Measurements from ENCODE around the gene FALEC.
"Not testable (repeated sequence)": the region's sequence is repeated elsewhere in the genome, so short reads cannot be mapped to it uniquely, and the experiment has no call there.

FALEC gene

GRCh38 chr1:150574260-150575071 is 58.9 kb downstream of the FALEC start:
- peak; percentile 41 for DNase-seq (ENCODE audit: low read depth)

- peak; percentile 31 for DNase-seq (ENCODE audit: low read depth)
Measured at GRCh38 chr1:150575072-150575489, 59.5 kb downstream of the FALEC start.

- peak; percentile 48 for DNase-seq (ENCODE audit: low read depth)
Measured at GRCh38 chr1:150575518-150576366, 60.2 kb downstream of the FALEC start.

DNA sequence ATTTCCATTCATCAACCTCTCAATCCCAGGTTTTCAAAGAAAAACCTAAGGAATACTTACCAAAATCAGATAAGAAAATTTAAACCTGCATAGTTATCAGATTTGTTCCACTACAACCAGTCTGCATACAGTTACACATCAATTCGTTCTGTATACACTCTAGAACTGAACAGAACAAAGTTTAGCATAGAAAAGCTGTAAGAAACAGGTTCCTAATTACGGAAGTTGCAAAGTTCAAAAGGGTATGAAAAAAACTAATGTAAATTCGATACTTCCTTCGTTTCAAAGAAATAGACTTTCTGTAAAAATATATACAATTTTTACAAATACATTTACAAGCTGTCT is 60.8 kb downstream of the FALEC start:
- DNase-seq (ENCODE audit: low read depth), result no peak

DNA sequence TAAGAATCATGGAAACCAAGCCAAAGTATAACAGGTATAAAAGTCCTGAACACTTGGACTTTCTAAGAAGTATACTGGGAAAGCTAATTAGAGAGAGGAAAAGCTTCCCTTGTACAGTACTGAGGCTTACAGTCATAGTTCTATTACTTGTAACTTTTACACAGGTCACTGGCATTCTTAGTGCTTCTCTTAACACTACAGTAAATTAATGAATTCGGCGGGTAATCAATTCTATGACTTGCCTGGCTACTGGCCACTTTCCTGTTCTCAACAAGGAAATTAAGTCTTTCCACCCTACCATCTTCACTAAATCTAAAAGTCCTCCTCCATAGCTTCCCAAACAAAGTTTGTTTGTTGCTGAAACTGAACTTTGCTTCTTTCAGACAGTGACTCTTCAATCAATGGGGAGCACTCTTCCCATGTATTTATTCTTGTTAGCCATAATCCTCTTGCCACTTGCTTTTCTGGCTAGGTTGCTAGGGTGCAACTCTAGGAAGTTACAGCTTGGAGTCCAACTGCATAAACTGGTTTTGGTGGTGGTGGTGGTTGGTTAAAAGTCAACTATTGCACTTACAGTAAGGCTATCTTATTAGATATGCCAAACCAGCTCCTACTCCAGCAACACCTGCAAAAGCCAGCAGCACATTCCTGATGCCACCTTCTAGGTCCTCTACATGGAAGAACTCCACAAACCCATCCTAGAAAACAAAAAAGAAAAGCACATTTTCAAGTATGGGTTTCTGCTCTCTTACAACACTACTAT is 61.4 kb downstream of the FALEC start:
- peak; percentile 36 for DNase-seq (ENCODE audit: low read depth)

DNA sequence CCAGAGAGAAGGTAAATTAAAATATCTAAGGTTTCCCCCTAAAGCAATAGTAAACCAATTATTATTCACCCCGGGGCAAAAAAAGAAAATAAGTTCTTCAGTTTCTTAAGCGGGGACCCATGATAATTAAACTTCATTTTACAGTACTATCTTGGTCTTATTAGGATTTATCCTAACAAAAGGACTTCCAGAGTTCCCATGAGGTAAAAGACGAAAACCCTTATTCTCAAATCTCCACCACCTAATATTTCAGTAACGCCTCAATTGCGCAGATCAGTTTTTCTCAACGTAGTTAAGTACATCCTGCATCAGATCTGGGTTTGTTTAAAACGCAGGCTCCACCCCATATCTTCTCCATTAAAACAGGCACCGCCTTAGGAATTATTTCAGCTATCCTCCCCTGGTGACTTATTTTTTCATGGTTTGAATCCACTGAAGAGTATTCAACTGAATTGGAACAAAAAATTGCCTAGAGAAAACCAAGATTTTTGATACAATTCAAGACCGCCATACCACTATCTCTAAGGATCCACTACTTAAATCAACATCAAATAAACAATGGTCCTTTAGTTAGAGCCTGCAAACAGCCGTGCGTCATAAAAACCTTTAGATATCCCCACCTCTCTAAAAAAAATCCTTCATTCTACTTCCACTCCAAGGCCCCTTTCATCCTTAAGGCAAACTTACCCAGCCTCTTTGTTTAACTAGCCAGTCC is 62.2 kb downstream of the FALEC start:
- DNase-seq (ENCODE audit: low read depth), result peak; percentile 52

- peak; percentile 85 for DNase-seq (ENCODE audit: low read depth)
Measured at GRCh38 chr1:150578272-150579109, 62.9 kb downstream of the FALEC start.

DNA sequence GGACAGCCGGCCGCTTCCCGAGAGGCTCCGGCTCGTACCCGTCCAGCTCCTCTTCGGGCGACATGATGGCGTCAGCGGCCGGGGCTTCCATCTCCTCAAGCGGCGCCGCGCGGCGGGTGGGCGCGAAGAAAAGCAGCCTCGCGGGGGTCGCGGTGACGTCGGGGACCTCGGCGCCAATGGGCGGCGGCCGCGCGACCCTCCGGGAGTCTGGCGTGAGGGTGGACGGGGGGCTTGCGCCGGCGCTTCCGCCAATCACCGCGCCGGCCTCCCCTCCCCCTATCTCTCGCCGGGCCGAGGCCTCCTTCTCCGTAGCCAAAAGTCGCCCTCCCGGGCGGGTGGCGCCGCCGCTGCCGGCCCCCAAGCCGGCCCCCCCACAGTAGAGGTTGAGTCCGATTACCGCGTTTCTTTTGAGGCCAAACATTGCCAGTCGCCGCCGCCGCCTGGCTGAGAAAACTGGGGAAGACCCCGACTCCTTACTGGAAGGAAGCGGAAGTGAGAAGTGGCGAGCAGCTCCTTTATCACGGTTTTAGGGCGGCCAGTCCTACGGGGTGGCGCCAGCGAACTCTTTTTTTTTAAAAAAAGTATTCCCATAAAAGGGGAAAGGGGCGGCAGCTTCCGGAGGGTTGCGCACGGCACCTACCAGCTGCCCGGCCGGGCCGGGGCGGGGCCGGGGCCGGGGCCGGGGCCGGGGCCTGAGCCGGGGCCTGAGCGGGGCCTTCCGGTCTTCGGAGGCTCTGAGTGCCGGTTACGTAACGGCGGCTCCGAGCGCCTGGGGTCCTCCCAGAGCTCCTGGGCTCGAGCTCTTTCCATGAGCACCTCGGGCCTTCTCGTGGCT is 63.8 kb downstream of the FALEC start, which contains the start of gene MCL1:
TSS of gene MCL1 (minus strand) at position 501 of the 835 bp plus-strand sequence. CDS start at position 421, 80 bp downstream.
- DNase-seq (ENCODE audit: low read depth), result peak; percentile 95

DNA sequence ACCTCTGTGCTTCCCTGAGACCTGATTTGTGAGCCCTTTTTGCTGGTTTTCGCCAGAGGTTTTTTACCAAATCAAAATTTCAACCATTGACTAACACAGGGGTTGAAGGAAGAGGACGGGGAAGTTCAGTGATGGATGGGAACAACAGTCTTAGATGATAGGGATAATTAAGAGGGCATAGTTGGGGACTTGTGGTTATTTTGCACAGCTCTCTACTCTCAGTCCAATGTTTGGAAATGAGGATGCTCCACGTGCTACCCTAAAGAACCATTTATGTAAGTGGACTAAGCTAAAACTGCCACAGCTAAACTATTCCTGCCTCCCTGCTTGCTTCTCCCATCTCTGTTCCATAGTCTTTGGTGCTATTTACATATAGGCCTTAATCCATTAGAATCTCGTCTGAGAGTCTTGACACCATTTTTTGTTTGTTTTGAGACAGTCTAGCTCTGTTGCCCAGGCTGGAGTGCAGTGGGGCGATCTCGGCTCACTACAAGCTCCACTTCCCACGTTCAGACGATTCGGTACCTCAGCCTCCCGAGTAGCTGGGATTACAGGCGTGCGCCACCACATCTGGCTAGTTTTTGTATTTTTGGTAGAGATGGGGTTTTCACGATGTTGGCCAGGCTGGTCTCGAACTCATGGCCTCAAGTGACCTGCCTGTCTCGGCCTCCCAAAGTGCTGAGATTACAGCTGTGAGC is 64.5 kb downstream of the FALEC start:
- no peak for DNase-seq (ENCODE audit: low read depth)

DNA sequence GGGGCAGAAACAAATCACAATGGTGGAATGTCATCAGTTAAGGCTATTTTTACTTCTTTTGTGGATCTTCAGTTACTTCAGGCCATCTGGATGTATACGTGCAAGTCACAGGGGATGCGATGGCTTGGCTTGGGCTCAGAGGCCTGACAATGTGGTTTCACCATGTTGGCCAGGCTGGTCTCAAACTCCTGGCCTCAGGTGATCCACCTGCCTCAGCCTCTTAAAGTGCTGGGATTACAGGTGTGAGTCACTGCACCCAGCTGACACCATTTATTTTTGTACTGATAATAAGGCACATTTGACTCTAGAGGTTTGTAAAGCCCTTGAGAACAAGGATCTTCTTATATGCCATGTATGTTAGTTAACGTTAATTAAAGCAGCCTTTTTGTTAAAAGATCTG is 65.4 kb downstream of the FALEC start:
- not testable (repeated sequence) for DNase-seq (ENCODE audit: low read depth)

DNA sequence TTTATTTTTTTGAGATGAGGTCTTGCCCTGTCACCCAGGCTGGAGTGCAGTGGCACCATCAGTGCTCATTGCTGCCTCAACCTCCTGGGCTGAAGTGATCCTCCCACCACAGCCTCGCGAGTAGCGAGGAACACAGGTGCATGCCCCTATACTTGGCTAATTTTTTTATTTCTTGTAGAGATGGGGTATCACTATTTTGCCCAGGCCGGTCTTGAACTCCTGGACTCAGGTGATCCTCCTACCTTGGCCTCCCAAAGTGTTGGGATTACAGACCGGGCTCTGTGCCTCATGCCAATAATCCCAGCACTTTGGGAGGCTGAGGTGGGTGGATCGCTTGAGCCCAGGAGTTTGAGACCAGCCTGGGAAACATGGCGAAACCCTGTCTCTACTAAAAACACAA is 65.9 kb downstream of the FALEC start:
- DNase-seq (ENCODE audit: low read depth), result not testable (repeated sequence)

GRCh38 chr1:150581962-150582361 is 66.4 kb downstream of the FALEC start:
- not testable (repeated sequence) for DNase-seq (ENCODE audit: low read depth)

- DNase-seq (ENCODE audit: low read depth), result peak; percentile 69
Measured at GRCh38 chr1:150582371-150582770, 66.8 kb downstream of the FALEC start.

Data from amniotic epithelial cell (primary cell).